Esophagus muscularis mucosa (tissue), 4 donors: ENCODE data around the gene IQCH.

Experiments
- EP300 ChIP-seq: sonication (generic); formaldehyde crosslinking; IDR thresholded peaks from one replicate; pipeline ENCODE4 v1.6.1; 2017; ENCODE audit warnings: antibody characterized with exemption
- POLR2A ChIP-seq: fragments of 450-650 bp; IDR thresholded peaks from one replicate; pipeline ENCODE4 v1.6.1; 2017; ENCODE audit warnings: antibody characterized with exemption, moderate library complexity, mild to moderate bottlenecking, low read depth
- POLR2AphosphoS5 ChIP-seq, 2 donors: sonication (generic); formaldehyde crosslinking; IDR thresholded peaks; one replicate each; pipeline ENCODE4 v1.6.1; 2017; ENCODE audit warnings: antibody characterized with exemption in 2 of 2
- TF ChIP-seq, protein P1 (sequence below), 3 experiments: fragments of 200-600 bp in 2 of 3; fragments of 450-650 bp in 1 of 3; sonication (generic) in 2 of 3; IDR thresholded peaks; one replicate each; pipeline ENCODE4 v1.5.1; 2017 to 2019; ENCODE audit warnings: antibody characterized with exemption in 3 of 3, mild to moderate bottlenecking in 2 of 3, moderate library complexity in 1 of 3

DNA sequence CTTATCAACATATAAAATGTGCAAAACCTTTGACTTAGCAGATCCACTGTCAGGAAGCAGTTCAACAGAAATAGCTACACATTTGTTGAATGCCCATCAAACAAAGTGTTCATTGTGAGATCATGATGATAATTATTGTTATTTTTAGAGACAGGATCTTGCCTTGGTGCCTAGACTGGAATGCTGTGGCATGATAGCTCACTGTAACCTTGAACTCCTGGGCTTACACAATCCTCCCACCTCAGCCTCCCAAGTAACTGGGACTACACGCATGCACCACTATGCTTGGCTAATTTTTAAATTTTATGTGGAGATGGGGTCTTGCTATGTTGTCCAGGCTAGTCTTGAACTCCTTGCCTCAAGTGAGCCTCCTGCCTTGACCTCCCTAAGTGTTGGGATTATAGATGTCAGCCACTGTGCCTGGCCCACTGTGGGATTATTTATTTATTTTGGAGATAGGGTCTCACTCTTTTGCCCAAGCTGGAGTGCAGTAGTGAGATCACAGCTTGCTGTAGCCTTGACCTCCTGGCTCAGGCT lies 296.7 kb downstream of the IQCH start:
- TF ChIP-seq, protein P1, sequence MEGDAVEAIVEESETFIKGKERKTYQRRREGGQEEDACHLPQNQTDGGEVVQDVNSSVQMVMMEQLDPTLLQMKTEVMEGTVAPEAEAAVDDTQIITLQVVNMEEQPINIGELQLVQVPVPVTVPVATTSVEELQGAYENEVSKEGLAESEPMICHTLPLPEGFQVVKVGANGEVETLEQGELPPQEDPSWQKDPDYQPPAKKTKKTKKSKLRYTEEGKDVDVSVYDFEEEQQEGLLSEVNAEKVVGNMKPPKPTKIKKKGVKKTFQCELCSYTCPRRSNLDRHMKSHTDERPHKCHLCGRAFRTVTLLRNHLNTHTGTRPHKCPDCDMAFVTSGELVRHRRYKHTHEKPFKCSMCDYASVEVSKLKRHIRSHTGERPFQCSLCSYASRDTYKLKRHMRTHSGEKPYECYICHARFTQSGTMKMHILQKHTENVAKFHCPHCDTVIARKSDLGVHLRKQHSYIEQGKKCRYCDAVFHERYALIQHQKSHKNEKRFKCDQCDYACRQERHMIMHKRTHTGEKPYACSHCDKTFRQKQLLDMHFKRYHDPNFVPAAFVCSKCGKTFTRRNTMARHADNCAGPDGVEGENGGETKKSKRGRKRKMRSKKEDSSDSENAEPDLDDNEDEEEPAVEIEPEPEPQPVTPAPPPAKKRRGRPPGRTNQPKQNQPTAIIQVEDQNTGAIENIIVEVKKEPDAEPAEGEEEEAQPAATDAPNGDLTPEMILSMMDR (IDR thresholded peaks at IDR 0.05): no peak
- no peak for TF ChIP-seq POLR2AphosphoS5 (IDR thresholded peaks at IDR 0.05)
- TF ChIP-seq POLR2A: no peak
- TF ChIP-seq EP300: no peak
